ENCODE measurements around the gene ADSL. TPM values are rescaled to one million over a fixed set of nuclear protein-coding genes. Genes with fewer than 3 reads are reported as not detected.

The ADSL gene
- total and polyA plus RNA-seq, 2 of the 8 experiments (the other 6 are each of a cell fraction or from before 2014, with no cell fraction given): 197 to 218 TPM

DNA sequence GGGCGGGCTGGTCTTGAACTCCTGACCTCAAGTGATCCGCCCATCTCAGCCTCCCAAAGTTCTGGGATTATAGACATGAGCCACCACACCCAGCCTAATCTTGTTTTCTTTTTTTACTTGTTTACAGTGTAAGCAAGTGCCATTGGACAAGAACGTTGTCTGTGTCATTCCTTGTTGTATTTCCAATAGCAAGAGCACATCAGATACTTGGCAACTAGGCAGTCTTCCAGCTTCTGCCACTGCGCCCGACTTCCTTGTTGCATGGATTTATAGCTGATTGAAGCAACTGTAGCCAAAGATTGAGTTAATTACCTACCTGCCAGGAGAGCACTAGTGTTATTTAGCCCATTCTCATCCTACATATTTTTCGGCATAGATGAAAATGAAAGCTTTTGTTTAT, 21.0 kb downstream of the ADSL start (continued):
- TF ChIP-seq, protein P1, sequence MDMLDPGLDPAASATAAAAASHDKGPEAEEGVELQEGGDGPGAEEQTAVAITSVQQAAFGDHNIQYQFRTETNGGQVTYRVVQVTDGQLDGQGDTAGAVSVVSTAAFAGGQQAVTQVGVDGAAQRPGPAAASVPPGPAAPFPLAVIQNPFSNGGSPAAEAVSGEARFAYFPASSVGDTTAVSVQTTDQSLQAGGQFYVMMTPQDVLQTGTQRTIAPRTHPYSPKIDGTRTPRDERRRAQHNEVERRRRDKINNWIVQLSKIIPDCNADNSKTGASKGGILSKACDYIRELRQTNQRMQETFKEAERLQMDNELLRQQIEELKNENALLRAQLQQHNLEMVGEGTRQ (IDR thresholded peaks at IDR 0.05; ENCODE audit: low read length): no peak
- TF ChIP-seq SAP30 (IDR thresholded peaks at IDR 0.05; ENCODE audit: insufficient read depth, insufficient replicate concordance, low read length) (no peak), NANOG (IDR thresholded peaks at IDR 0.05; ENCODE audit: insufficient read depth, low read depth, low read length, poor library complexity, severe bottlenecking) (no peak)

All from H1 (cell line).